Measurements from ENCODE around the gene LKAAEAR1. TPM values are rescaled to one million over a fixed set of nuclear protein-coding genes. Genes with fewer than 3 reads are reported as not detected.

Gene LKAAEAR1
- total and polyA plus RNA-seq, 2 of the 4 experiments (the other 2 are of a cell fraction) = 0.21 TPM; not detected in 1

GRCh38 chr20:64115171-64115911 lies 31.1 kb upstream of the LKAAEAR1 start:
- no peaks in the 10 kb centered on the region for H3K4me1 ChIP-seq (ENCODE audit: control insufficient read depth, insufficient read depth, low read length)
- no peak overlapping the region for H2BK20ac ChIP-seq (ENCODE audit: low read depth, low read length)
- no peak overlapping the region for H4K5ac ChIP-seq (ENCODE audit: low read depth, low read length)
- no peak overlapping the region for H2AK5ac ChIP-seq (ENCODE audit: low read depth, low read length)
- no peak overlapping the region for H3K23ac ChIP-seq (ENCODE audit: low read depth, low read length)
- no peak overlapping the region for H2BK120ac ChIP-seq (ENCODE audit: low read depth, low read length)
- no peak overlapping the region for H3K9ac ChIP-seq (ENCODE audit: low read depth, low read length)
- 29% methylated on average over 3 of the region's 14 CpGs; no CpG with 5 or more reads in 1 of the 2 experiments for WGBS, 2 experiments (ENCODE audit: extremely low coverage in 2 of 2, insufficient read length in 1 of 2)
- H3K9me1 ChIP-seq (ENCODE audit: insufficient read depth, low read length) = no peaks in the 10 kb centered on the region
- no peak overlapping the region for H4K8ac ChIP-seq (ENCODE audit: low read depth in 2 of 2, low read length in 2 of 2)
- intact Hi-C loops (cut with micrococcal nuclease) = no loop called here
- no peak for DNase-seq
- H3K9me3 ChIP-seq (ENCODE audit: control insufficient read depth, insufficient read depth, low read length) = no peaks in the 10 kb centered on the region
- H3K4me2 ChIP-seq (ENCODE audit: low read depth, low read length) = no peak overlapping the region
- H4K91ac ChIP-seq (ENCODE audit: insufficient read depth, low read depth, low read length) = no peak overlapping the region
- H3K4me3 ChIP-seq (ENCODE audit: insufficient read depth, low read depth, low read length) = no peak overlapping the region
- dilution Hi-C loops (cut with HindIII; ENCODE audit: low sequenced_read_pairs, unreplicated experiment) = no loop called here
- H3K79me1 ChIP-seq (ENCODE audit: low read depth in 1 of 2, low read length in 2 of 2) = no peaks in the 10 kb centered on the region
- no peak for ATAC-seq (ENCODE audit: low read depth)
- ChIA-PET POLR2A (ENCODE audit: unreplicated experiment) (no interaction called here), CTCF (interaction anchor here (0.9 kb wide), 1 partner anchor 32 kb away, joined by 4 read pairs; no protein-coding TSS in a partner anchor)
- no peaks in the 10 kb centered on the region for H4K20me1 ChIP-seq (ENCODE audit: insufficient read depth, low read length)
- H3K27me3 ChIP-seq (ENCODE audit: control insufficient read depth, insufficient read depth, low read length) = peaks cover 28% of the 10 kb centered on the region; the same call in 1 of the 2 replicates
- no peak overlapping the region for H2BK5ac ChIP-seq (ENCODE audit: low read depth, low read length, poor library complexity, severe bottlenecking)
- no peak overlapping the region for H2AFZ ChIP-seq (replicated peaks; ENCODE audit: low read length, poor library complexity)
- H3K56ac ChIP-seq (ENCODE audit: extremely low read depth, insufficient read depth, low read length) = no peak overlapping the region
- H2BK15ac ChIP-seq (ENCODE audit: low read depth, low read length) = no peak overlapping the region
- H3K27ac ChIP-seq (ENCODE audit: insufficient read depth, low read length) = no peak overlapping the region
- in situ Hi-C loops (cut with MboI; ENCODE audit: low sequenced_read_pairs) = no loop called here
- H3K4ac ChIP-seq (ENCODE audit: low read depth, low read length) = no peak overlapping the region
- H3K14ac ChIP-seq (replicated peaks; ENCODE audit: low read depth, low read length) = no peak overlapping the region
- TF ChIP-seq POLR2A (IDR thresholded peaks at IDR 0.05; ENCODE audit: low read depth, low read length) (no peak), RAD21 (IDR thresholded peaks at IDR 0.05; ENCODE audit: low read length) (no peak), MXI1 (IDR thresholded peaks at IDR 0.05; ENCODE audit: borderline replicate concordance, low read depth, low read length) (no peak), SMC3 (IDR thresholded peaks at IDR 0.05; ENCODE audit: low read depth, low read length) (no peak), RFX5 (IDR thresholded peaks at IDR 0.05; ENCODE audit: low read depth, low read length) (no peak), NFE2L2 (IDR thresholded peaks at IDR 0.05; ENCODE audit: low read depth, low read length) (no peak), CEBPB (IDR thresholded peaks at IDR 0.05; ENCODE audit: low read depth, low read length) (no peak), CHD1 (IDR thresholded peaks at IDR 0.05; ENCODE audit: low read depth, low read length) (no peak), FOS (IDR thresholded peaks at IDR 0.05; ENCODE audit: low read depth, low read length) (no peak), MAZ (IDR thresholded peaks at IDR 0.05; ENCODE audit: borderline replicate concordance, low read depth, low read length) (no peak), BHLHE40 (IDR thresholded peaks at IDR 0.05; ENCODE audit: low read depth, low read length) (no peak), ELK1 (IDR thresholded peaks at IDR 0.05; ENCODE audit: borderline replicate concordance, low read depth, low read length) (no peak), CTCF (conservative IDR thresholded peaks at IDR 0.05; ENCODE audit: low read depth, low read length) (no peak), MAFK (IDR thresholded peaks at IDR 0.05; ENCODE audit: low read depth, low read length) (no peak), RCOR1 (IDR thresholded peaks at IDR 0.05; ENCODE audit: insufficient replicate concordance, low read length) (no peak)
- TF ChIP-seq, protein P1, sequence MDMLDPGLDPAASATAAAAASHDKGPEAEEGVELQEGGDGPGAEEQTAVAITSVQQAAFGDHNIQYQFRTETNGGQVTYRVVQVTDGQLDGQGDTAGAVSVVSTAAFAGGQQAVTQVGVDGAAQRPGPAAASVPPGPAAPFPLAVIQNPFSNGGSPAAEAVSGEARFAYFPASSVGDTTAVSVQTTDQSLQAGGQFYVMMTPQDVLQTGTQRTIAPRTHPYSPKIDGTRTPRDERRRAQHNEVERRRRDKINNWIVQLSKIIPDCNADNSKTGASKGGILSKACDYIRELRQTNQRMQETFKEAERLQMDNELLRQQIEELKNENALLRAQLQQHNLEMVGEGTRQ (IDR thresholded peaks at IDR 0.05; ENCODE audit: low read depth, low read length) = no peak
- no peak overlapping the region for H3K18ac ChIP-seq (ENCODE audit: low read depth, low read length)
- H3K36me3 ChIP-seq (ENCODE audit: control insufficient read depth, insufficient read depth, low read length) = no peaks in the 10 kb centered on the region
- BruUV-seq (replicated peaks) = no TSS peak
- H2AK9ac ChIP-seq (replicated peaks; ENCODE audit: low read depth, low read length, poor library complexity) = no peak overlapping the region
